Ovary (tissue), 9 donors: ENCODE results near the gene GRSF1. TPM values are rescaled to one million over a fixed set of nuclear protein-coding genes. Genes with fewer than 3 reads are reported as not detected.

ENCODE experiments used
- DNase-seq, 5 donors: peaks; one replicate each; pipeline ENCODE4 v3.0.0-alpha.2; 2019 to 2020
- H3K27ac ChIP-seq, 2 donors: fragments of 200-600 bp; one replicate each; pipeline versions ENCODE4 v1.5.1 to v1.8.0; 2019 to 2022
- H3K27me3 ChIP-seq: fragments of 200-600 bp; one replicate; pipeline ENCODE4 v1.8.0; 2022
- H3K36me3 ChIP-seq: fragments of 200-600 bp; sonication (generic); one replicate; pipeline ENCODE4 v1.5.1; 2019
- H3K4me1 ChIP-seq: one replicate; pipeline ENCODE4 v1.8.1; 2013; ENCODE audit warnings: mild to moderate bottlenecking, moderate library complexity; ENCODE audit not compliant: insufficient read depth
- H3K4me3 ChIP-seq: fragments of 200-600 bp; sonication (generic); one replicate; pipeline ENCODE4 v1.5.1; 2017
- H3K9me3 ChIP-seq, 2 donors: fragments of 200-600 bp in 1 of 2; sonication (generic) in 1 of 2; one replicate each; pipeline versions ENCODE4 v1.5.1 to v1.8.1; 2013 to 2019; ENCODE audit warnings: mild to moderate bottlenecking in 1 of 2, moderate library complexity in 1 of 2
- EP300 ChIP-seq: sonication (generic); formaldehyde crosslinking; IDR thresholded peaks from one replicate; pipeline ENCODE4 v1.6.1; 2017; ENCODE audit warnings: antibody characterized with exemption
- POLR2A ChIP-seq: fragments of 450-650 bp; IDR thresholded peaks from one replicate; pipeline ENCODE4 v1.6.1; 2017; ENCODE audit warnings: antibody characterized with exemption, mild to moderate bottlenecking, moderate library complexity
- WGBS, 3 donors: extraction: QIAGEN DNeasy Blood & Tissue Kit in 1 of 3; methylation state at CpG; one replicate each; pipeline versions ENCODE4 v1.1.5 to v1.1.7; 2013 to 2017; 5-methylcytosine and 5-hydroxymethylcytosine counted together
- intact Hi-C, 4 donors: fragments of 100-400 bp; cut with DNase I; formaldehyde crosslinking; loops; one replicate each; pipeline versions ENCODE4 v1.11.0 to v1.15.1; 2022 to 2023
- polyA plus RNA-seq, 2 donors: library from polyadenylated mRNA; stranded (reverse); fragments of 200-250 nt in 1 of 2; fragments of 350-450 nt in 1 of 2; fragmentation: Illumina TruSeq in 1 of 2; extraction: RNeasy Lipid Tissue Mini Kit (QIAGEN cat#74804) in 1 of 2; gene quantifications; one replicate each; pipeline ENCODE4 v1.2.3, GENCODE V29; 2013 to 2014
- total RNA-seq, 7 donors: library from RNA; depleted of rRNA in 2 of 7; stranded (reverse); fragments of >200 nt in 2 of 7; fragmentation: NEBNext Ultra II Directional in 3 of 7; extraction: Animal tissue kit (Norgen Biotek cat#: 25700) in 3 of 7; gene quantifications; one replicate each; pipeline versions ENCODE4 v1.1.0 to v1.2.4, GENCODE V29; 2016 to 2023
- TF ChIP-seq, protein P1 (sequence below), 3 donors: fragments of 450-650 bp in 2 of 3; fragments of 200-600 bp in 1 of 3; IDR thresholded peaks; one replicate each; pipeline versions ENCODE4 v1.5.1 to v1.8.0; 2016 to 2022; ENCODE audit warnings: antibody characterized with exemption in 3 of 3, mild to moderate bottlenecking in 1 of 3
- donor health status: DM: no; HTN: no; CAD: no; lungs with moderate emphysema.
- donor health status: DM: no; HTN: no; CAD: no.
- donor health status: Bipolar disorder and iron deficiency.
- donor health status: DM: yes; HTN: yes; CAD: no.
- donor health status: DM: no; HTN: no; CAD: no.
- donor health status: DM: yes; HTN: yes; CAD: no.

GRSF1 gene
- total and polyA plus RNA-seq, 9 donors, result 28.4 to 78.7 (median 44.3) TPM

DNA sequence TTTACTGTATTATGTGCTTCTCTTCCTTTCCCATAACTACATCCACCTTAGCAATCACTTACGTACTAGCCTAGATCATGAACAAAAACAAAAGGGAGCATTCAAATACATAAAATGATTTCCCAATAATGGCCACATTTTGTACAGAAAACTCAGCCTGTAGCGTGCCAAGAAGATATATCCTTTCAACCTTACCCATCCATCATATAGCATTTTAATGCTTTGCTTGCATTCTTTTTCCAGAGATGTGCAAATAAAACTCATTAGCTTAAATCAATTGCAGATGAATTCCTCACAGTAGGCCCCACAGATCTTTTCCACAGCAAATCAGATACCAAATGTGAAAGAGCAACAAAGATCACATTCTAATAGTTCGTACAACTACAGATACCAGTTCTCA is 20.8 kb downstream of the GRSF1 start:
- Histone ChIP-seq H3K4me1 (no peaks in the 10 kb centered on the region), H3K27ac (no peak overlapping the region), H3K4me3 (no peak overlapping the region), H3K9me3 (no peaks in the 10 kb centered on the region), H3K36me3 (no peaks in the 10 kb centered on the region), H3K27me3 (no peaks in the 10 kb centered on the region)
- TF ChIP-seq EP300 (no peak), POLR2A (no peak)
- TF ChIP-seq, protein P1, sequence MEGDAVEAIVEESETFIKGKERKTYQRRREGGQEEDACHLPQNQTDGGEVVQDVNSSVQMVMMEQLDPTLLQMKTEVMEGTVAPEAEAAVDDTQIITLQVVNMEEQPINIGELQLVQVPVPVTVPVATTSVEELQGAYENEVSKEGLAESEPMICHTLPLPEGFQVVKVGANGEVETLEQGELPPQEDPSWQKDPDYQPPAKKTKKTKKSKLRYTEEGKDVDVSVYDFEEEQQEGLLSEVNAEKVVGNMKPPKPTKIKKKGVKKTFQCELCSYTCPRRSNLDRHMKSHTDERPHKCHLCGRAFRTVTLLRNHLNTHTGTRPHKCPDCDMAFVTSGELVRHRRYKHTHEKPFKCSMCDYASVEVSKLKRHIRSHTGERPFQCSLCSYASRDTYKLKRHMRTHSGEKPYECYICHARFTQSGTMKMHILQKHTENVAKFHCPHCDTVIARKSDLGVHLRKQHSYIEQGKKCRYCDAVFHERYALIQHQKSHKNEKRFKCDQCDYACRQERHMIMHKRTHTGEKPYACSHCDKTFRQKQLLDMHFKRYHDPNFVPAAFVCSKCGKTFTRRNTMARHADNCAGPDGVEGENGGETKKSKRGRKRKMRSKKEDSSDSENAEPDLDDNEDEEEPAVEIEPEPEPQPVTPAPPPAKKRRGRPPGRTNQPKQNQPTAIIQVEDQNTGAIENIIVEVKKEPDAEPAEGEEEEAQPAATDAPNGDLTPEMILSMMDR (IDR thresholded peaks at IDR 0.05), result no peak
- 92 to 97% (median 94%) methylated on average over 3 of the region's 3 CpGs for WGBS, 3 donors
- DNase-seq, result no peak
- intact Hi-C loops, result no loop called here

DNA sequence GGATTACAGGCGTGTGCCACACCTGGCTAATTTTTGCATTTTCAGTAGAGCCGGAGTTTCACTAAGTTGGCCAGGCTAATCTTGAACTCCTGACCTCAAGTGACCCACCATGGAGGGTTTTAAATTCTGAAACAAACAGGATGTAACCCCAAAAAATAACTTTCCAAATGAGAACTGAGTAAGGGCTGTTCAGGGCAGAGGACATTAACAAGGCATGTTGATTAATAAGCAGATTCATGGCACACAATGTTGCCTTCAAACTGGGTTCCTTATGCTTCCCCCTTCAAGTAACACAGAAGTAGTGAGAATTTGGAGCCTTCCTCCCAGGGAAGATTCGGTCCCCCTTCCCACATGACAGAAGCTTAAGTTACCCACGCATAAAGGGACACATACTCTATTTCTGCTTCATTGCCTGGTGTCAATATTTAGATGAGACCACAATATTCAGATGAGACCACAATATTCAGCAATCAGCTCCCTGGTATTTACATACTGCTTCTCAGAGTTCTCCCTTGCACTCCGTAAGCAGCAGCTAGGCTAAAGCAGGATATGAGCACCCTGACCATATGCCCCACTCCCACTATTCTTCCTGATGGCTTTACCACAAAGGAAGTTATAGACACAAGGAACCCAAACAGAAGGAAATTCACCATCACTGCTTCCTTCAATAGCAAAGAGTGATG is 21.4 kb downstream of the GRSF1 start:
- H3K4me3 ChIP-seq, result no peak overlapping the region
- no peak for TF ChIP-seq EP300
- TF ChIP-seq, protein P1 (IDR thresholded peaks at IDR 0.05), result no peak
- no peak for TF ChIP-seq POLR2A
- no peak overlapping the region for H3K27ac ChIP-seq
- H3K27me3 ChIP-seq, result no peaks in the 10 kb centered on the region
- no peaks in the 10 kb centered on the region for H3K9me3 ChIP-seq
- no peaks in the 10 kb centered on the region for H3K36me3 ChIP-seq
- no peaks in the 10 kb centered on the region for H3K4me1 ChIP-seq
- intact Hi-C loops, result no loop called here
- DNase-seq, result no peak
- 93 to 98% (median 94%) methylated on average over 5 of the region's 5 CpGs for WGBS, 3 donors

DNA sequence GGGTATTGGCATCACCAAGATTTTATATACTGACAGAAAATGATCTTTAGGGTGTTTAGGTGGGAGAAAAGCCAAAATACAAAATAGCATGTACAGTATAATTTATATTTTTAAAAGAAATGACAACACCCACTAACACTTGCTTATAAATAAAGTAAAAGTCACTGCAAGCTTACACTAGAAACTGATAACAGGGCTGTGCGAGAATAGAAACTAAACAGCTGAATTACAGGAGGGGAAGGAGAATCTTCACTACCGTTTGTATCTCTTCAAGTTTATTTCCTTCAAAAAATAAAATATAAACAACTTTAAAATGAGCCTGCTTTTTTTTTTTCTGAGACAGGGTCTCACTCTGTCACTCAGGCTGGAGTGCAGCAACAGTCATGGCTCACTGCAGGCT is 22.8 kb downstream of the GRSF1 start:
- intact Hi-C loops, result no loop called here
- no peak for TF ChIP-seq POLR2A
- TF ChIP-seq, protein P1 (IDR thresholded peaks at IDR 0.05), result no peak
- no peak for TF ChIP-seq EP300

DNA sequence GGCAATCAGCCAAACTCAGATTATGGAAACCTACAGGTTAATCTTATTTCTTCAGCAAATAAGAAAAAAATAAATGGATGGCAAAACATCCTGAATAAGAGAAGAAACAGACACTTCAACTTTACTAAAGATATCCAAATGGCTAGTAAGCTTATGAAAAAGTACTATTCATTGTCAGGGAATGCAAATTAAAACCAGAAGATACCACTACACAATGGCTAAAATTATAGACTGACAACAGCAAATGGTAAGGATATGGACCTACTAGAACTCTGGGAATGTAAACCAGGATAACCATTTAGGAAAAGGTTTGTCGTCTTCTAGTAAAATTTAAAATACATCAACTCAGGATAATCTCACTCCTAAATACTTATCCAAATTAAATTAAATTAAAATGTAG is 24.3 kb downstream of the GRSF1 start:
- no peaks in the 10 kb centered on the region for H3K27me3 ChIP-seq
- TF ChIP-seq, protein P1 (IDR thresholded peaks at IDR 0.05), result no peak
- no peak for TF ChIP-seq EP300
- TF ChIP-seq POLR2A, result no peak
- no peak overlapping the region for H3K27ac ChIP-seq
- intact Hi-C loops, result no loop called here
- H3K4me3 ChIP-seq, result no peak overlapping the region
- no peaks in the 10 kb centered on the region for H3K36me3 ChIP-seq
- no peak for DNase-seq
- no peaks in the 10 kb centered on the region for H3K4me1 ChIP-seq
- 81 to 90% (median 82%) methylated on average over 1 of the region's 1 CpG for WGBS, 3 donors
- no peaks in the 10 kb centered on the region for H3K9me3 ChIP-seq

More for the DNA sequence above, 22.8 kb downstream of the GRSF1 start:
- no peaks in the 10 kb centered on the region for H3K4me1 ChIP-seq
- H3K27ac ChIP-seq, result no peak overlapping the region
- H3K36me3 ChIP-seq, result no peaks in the 10 kb centered on the region
- DNase-seq, result no peak
- no peaks in the 10 kb centered on the region for H3K27me3 ChIP-seq
- no peaks in the 10 kb centered on the region for H3K9me3 ChIP-seq
- 19 to 36% (median 27%) methylated on average over 2 of the region's 2 CpGs for WGBS, 3 donors
- no peak overlapping the region for H3K4me3 ChIP-seq
